Esophagus muscularis mucosa (tissue), 4 donors: ENCODE data around the gene TSTD1.

Experiments
- EP300 ChIP-seq: sonication (generic); formaldehyde crosslinking; IDR thresholded peaks from one replicate; pipeline ENCODE4 v1.6.1; 2017; ENCODE audit warnings: antibody characterized with exemption
- POLR2A ChIP-seq: fragments of 450-650 bp; IDR thresholded peaks from one replicate; pipeline ENCODE4 v1.6.1; 2017; ENCODE audit warnings: antibody characterized with exemption, moderate library complexity, mild to moderate bottlenecking, low read depth
- POLR2AphosphoS5 ChIP-seq, 2 donors: sonication (generic); formaldehyde crosslinking; IDR thresholded peaks; one replicate each; pipeline ENCODE4 v1.6.1; 2017; ENCODE audit warnings: antibody characterized with exemption in 2 of 2
- TF ChIP-seq, protein P1 (sequence below), 3 experiments: fragments of 200-600 bp in 2 of 3; fragments of 450-650 bp in 1 of 3; sonication (generic) in 2 of 3; IDR thresholded peaks; one replicate each; pipeline ENCODE4 v1.5.1; 2017 to 2019; ENCODE audit warnings: antibody characterized with exemption in 3 of 3, mild to moderate bottlenecking in 2 of 3, moderate library complexity in 1 of 3

DNA sequence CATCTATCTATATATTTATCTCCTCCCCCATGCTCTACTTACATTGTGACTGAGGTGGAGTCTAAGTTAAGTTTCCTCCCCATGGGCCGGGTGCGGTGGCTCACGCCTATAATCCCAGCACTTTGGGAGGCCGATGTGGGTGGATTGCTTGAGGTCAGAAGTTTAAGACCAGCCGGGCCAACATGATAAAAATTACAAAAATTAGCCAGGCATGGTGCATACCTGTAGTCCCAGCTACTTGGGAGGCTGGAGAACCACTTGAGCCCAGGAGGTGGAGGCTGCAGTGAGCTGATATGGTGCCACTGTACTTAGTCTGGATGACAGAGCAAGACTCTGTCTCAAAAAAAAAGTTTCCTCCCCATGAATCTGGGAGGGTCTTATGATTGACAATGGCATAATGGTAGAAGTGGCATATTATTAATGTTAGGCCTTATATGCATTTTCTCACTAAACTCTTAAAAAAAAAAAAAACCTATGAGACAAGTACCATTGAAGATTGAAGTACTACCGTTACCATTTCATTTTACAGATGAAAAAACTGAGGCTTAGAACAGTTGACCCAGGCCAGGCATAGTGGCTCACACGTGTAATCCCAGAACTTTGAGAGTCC is 29.1 kb downstream of the TSTD1 start:
- TF ChIP-seq, protein P1, sequence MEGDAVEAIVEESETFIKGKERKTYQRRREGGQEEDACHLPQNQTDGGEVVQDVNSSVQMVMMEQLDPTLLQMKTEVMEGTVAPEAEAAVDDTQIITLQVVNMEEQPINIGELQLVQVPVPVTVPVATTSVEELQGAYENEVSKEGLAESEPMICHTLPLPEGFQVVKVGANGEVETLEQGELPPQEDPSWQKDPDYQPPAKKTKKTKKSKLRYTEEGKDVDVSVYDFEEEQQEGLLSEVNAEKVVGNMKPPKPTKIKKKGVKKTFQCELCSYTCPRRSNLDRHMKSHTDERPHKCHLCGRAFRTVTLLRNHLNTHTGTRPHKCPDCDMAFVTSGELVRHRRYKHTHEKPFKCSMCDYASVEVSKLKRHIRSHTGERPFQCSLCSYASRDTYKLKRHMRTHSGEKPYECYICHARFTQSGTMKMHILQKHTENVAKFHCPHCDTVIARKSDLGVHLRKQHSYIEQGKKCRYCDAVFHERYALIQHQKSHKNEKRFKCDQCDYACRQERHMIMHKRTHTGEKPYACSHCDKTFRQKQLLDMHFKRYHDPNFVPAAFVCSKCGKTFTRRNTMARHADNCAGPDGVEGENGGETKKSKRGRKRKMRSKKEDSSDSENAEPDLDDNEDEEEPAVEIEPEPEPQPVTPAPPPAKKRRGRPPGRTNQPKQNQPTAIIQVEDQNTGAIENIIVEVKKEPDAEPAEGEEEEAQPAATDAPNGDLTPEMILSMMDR (IDR thresholded peaks at IDR 0.05), result no peak
- TF ChIP-seq POLR2AphosphoS5 (IDR thresholded peaks at IDR 0.05) (no peak), POLR2A (no peak), EP300 (no peak)
